Activated CD4-positive, alpha-beta T cell treated with anti-CD3 and anti-CD28 coated beads, Interleukin-2, Interleukin-4, amounts not matched to agents 100 ng/mL and 50 ng/mL, durations not matched to agents 16 hours and 8 hours (primary cell): Measurements from ENCODE around the gene THSD7A.

ENCODE experiments used
- DNase-seq: peaks from one replicate; pipeline ENCODE4 v3.0.0-alpha.2; 2020; ENCODE audit warnings: low spot score

Gene THSD7A

GRCh38 chr7:11332186-11332864 lies 499.7 kb downstream of the THSD7A start:
- DNase-seq: peak; percentile 67

DNA sequence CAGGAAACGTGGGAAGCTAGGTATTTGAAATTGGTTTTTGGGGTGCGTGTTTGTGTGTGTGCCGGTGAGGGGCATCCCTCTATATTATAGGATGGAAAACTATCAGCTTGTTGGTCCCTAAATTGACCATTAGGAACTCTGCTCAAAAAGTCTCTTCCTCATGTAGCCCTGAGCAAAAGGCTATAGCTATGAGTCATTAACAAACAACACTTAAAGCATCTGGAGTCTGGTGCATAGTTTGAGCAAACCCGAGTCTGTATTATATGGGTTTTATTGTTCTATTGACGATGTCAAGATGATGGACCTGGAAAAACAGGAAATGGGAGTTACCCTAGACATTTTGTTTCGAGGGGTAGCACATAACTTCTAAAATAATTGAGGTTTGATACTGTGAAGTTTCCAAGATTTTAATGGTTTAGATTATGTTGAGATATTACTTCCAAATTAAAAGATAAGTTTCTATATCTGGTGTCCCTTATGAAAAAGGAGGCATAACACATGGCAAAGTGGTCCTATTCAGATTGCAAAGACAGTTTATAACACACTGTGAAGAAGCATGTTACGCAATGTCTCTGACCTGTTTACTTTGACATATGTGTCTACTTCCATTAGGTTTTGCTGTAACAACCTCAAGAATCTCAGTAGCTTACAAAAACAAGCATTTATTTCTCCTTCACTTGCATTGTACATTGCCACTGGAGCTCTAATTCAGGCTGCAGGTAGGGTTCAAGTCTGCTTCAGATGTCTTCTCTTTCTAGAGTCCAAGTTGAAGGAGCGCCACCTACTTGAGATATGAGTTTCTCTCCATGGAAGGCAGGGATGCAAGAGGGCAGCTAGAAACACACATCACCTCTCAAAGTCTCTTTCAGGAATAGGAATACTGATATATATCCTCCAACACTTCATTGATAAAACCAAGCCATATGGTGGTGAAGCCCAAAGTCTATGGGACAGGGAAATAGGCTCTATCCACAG lies 500.6 kb downstream of the THSD7A start:
- DNase-seq: no peak

DNA sequence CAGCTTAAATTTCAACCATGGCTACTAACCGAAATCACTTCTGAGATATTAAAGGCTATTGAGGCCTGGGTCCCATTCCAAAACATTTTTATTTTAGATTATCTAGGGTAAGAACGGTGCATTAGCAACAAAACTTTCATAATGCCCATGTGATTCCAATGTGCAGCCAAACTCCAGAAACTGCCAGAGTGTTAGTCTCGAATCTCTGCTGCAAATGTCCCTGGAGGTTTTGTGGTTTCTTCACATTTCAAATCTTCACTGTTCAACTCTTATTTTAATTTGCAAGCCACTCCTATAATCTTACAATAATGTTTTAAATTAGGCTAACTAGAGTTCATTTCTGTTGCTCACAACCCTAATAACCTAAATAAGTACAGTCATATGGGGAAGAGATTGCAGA lies 501.3 kb downstream of the THSD7A start:
- DNase-seq: no peak

- DNase-seq: no peak
Measured at GRCh38 chr7:11330208-11330607, 501.8 kb downstream of the THSD7A start.

- no peak for DNase-seq
Measured at GRCh38 chr7:11329626-11330025, 502.4 kb downstream of the THSD7A start.

GRCh38 chr7:11328309-11328708 lies 503.7 kb downstream of the THSD7A start:
- DNase-seq: no peak

DNA sequence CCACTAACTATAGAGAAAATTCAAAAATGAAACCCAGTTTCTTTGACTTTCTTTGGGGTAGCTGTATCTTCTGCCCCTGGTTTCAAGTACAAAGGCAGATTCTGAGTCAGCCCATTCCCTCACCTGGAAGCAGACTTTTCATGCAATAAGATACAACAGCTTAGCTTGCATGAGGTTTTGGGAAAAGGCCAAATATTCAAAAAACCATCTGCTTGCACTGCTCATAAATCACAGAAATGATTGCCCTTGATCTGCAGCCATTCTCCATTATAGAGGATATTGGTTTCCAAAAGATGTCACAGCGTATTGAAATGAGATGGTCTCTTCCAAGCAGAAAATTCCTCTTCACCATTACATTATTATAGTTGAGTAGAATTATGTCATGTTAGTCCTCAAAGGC lies 504.4 kb downstream of the THSD7A start:
- no peak for DNase-seq
